ENCODE results near the gene ZG16. TPM values are rescaled to one million over a fixed set of nuclear protein-coding genes. Genes with fewer than 3 reads are reported as not detected.
A peak's percentile ranks its signal among the peaks of the same experiment; 100 is the strongest.

ZG16 gene
- total RNA-seq, 1 experiment from 2014 or later = not detected

GRCh38 chr16:29812754-29813643 lies 34.9 kb downstream of the ZG16 start:
- Histone ChIP-seq H3K9ac (ENCODE audit: low read length) (peak overlapping the region; percentile 87), H3K36me3 (ENCODE audit: insufficient read depth, low read length) (peaks cover 24% of the 10 kb centered on the region), H3K9me3 (ENCODE audit: low read length) (no peaks in the 10 kb centered on the region), H3K4me3 (ENCODE audit: low read length) (no peak overlapping the region), H3K27ac (ENCODE audit: low read length) (peak overlapping the region; percentile 11), H3K9me2 (replicated peaks; ENCODE audit: insufficient read depth, low read length) (no peaks in the 10 kb centered on the region), H3K4me2 (ENCODE audit: low read depth, low read length, poor library complexity, severe bottlenecking) (no peak overlapping the region), H3K4me1 (ENCODE audit: low read length) (peaks cover 80% of the 10 kb centered on the region), H4K20me1 (ENCODE audit: insufficient read depth, low read depth, low read length) (peaks cover 20% of the 10 kb centered on the region), H3K79me2 (ENCODE audit: low read length) (peaks cover 24% of the 10 kb centered on the region), H2AFZ (ENCODE audit: low read length) (no peak overlapping the region), H3K27me3 (ENCODE audit: low read length) (no peaks in the 10 kb centered on the region)
- DNase-seq = no peak

- H3K27me3 ChIP-seq (ENCODE audit: low read length) = no peaks in the 10 kb centered on the region
- H3K9me3 ChIP-seq (ENCODE audit: low read length) = no peaks in the 10 kb centered on the region
- H3K4me1 ChIP-seq (ENCODE audit: low read length) = peaks cover 80% of the 10 kb centered on the region
- peaks cover 11% of the 10 kb centered on the region for H4K20me1 ChIP-seq (ENCODE audit: insufficient read depth, low read depth, low read length)
- H3K4me2 ChIP-seq (ENCODE audit: low read depth, low read length, poor library complexity, severe bottlenecking) = peak overlapping the region; percentile 100
- no peak for DNase-seq
- no peaks in the 10 kb centered on the region for H3K9me2 ChIP-seq (replicated peaks; ENCODE audit: insufficient read depth, low read length)
- peaks cover 20% of the 10 kb centered on the region for H3K36me3 ChIP-seq (ENCODE audit: insufficient read depth, low read length)
- H3K79me2 ChIP-seq (ENCODE audit: low read length) = peaks cover 15% of the 10 kb centered on the region
- H3K27ac ChIP-seq (ENCODE audit: low read length) = peak overlapping the region; percentile 89
- no peak overlapping the region for H2AFZ ChIP-seq (ENCODE audit: low read length)
- peak overlapping the region; percentile 87 for H3K9ac ChIP-seq (ENCODE audit: low read length)
- H3K4me3 ChIP-seq (ENCODE audit: low read length) = peak overlapping the region; percentile 83; the same call in 1 of the 2 replicates
Measured at GRCh38 chr16:29813644-29814562, 35.8 kb downstream of the ZG16 start.

- Histone ChIP-seq H3K9me3 (ENCODE audit: low read length) (no peaks in the 10 kb centered on the region), H3K27ac (ENCODE audit: low read length) (peak overlapping the region; percentile 89), H3K79me2 (ENCODE audit: low read length) (peaks cover 8% of the 10 kb centered on the region), H4K20me1 (ENCODE audit: insufficient read depth, low read depth, low read length) (peaks cover 7% of the 10 kb centered on the region; the same call in 1 of the 2 replicates), H3K27me3 (ENCODE audit: low read length) (no peaks in the 10 kb centered on the region), H3K4me3 (ENCODE audit: low read length) (peak overlapping the region; percentile 83), H3K9ac (ENCODE audit: low read length) (peak overlapping the region; percentile 87), H2AFZ (ENCODE audit: low read length) (peak overlapping the region; percentile 88; the same call in 1 of the 2 replicates), H3K4me1 (ENCODE audit: low read length) (peaks cover 79% of the 10 kb centered on the region), H3K9me2 (replicated peaks; ENCODE audit: insufficient read depth, low read length) (no peaks in the 10 kb centered on the region), H3K36me3 (ENCODE audit: insufficient read depth, low read length) (peaks cover 18% of the 10 kb centered on the region), H3K4me2 (ENCODE audit: low read depth, low read length, poor library complexity, severe bottlenecking) (peak overlapping the region; percentile 100)
- DNase-seq = no peak
Measured at GRCh38 chr16:29814592-29814991, 36.5 kb downstream of the ZG16 start.

- no peaks in the 10 kb centered on the region for H3K9me2 ChIP-seq (replicated peaks; ENCODE audit: insufficient read depth, low read length)
- peak; percentile 66 for DNase-seq
- peak overlapping the region; percentile 88; the same call in 1 of the 2 replicates for H2AFZ ChIP-seq (ENCODE audit: low read length)
- H3K36me3 ChIP-seq (ENCODE audit: insufficient read depth, low read length) = peaks cover 12% of the 10 kb centered on the region; the same call in 1 of the 2 replicates
- H4K20me1 ChIP-seq (ENCODE audit: insufficient read depth, low read depth, low read length) = peaks cover 5% of the 10 kb centered on the region; the same call in 1 of the 2 replicates
- H3K27ac ChIP-seq (ENCODE audit: low read length) = peak overlapping the region; percentile 89
- peaks cover 79% of the 10 kb centered on the region for H3K4me1 ChIP-seq (ENCODE audit: low read length)
- H3K79me2 ChIP-seq (ENCODE audit: low read length) = peaks cover 8% of the 10 kb centered on the region
- peak overlapping the region; percentile 100 for H3K4me2 ChIP-seq (ENCODE audit: low read depth, low read length, poor library complexity, severe bottlenecking)
- peak overlapping the region; percentile 83 for H3K4me3 ChIP-seq (ENCODE audit: low read length)
- H3K27me3 ChIP-seq (ENCODE audit: low read length) = no peaks in the 10 kb centered on the region
- H3K9me3 ChIP-seq (ENCODE audit: low read length) = no peaks in the 10 kb centered on the region
- H3K9ac ChIP-seq (ENCODE audit: low read length) = peak overlapping the region; percentile 87
Measured at GRCh38 chr16:29815032-29815721, 37.1 kb downstream of the ZG16 start.

GRCh38 chr16:29815793-29816693 lies 38.0 kb downstream of the ZG16 start, which contains the start of gene PAGR1:
TSS of gene PAGR1 (plus strand) at chr16:29816152. CDS start at chr16:29816526, 374 bp downstream.
- Histone ChIP-seq H3K9me2 (replicated peaks; ENCODE audit: insufficient read depth, low read length) (no peaks in the 10 kb centered on the region), H4K20me1 (ENCODE audit: insufficient read depth, low read depth, low read length) (peaks cover 11% of the 10 kb centered on the region; the same call in 1 of the 2 replicates), H3K4me1 (ENCODE audit: low read length) (peaks cover 79% of the 10 kb centered on the region), H3K4me2 (ENCODE audit: low read depth, low read length, poor library complexity, severe bottlenecking) (peak within 1 kb of the TSS; percentile 100), H3K9me3 (ENCODE audit: low read length) (no peaks in the 10 kb centered on the region), H3K27me3 (ENCODE audit: low read length) (no peaks in the 10 kb centered on the region), H3K36me3 (ENCODE audit: insufficient read depth, low read length) (peaks cover 9% of the 10 kb centered on the region; the same call in 1 of the 2 replicates), H3K9ac (ENCODE audit: low read length) (peak within 1 kb of the TSS; percentile 87), H3K27ac (ENCODE audit: low read length) (peak within 1 kb of the TSS; percentile 89), H3K79me2 (ENCODE audit: low read length) (peaks cover 8% of the 10 kb centered on the region), H3K4me3 (ENCODE audit: low read length) (peak within 1 kb of the TSS; percentile 83), H2AFZ (ENCODE audit: low read length) (peak within 1 kb of the TSS; percentile 88; the same call in 1 of the 2 replicates)
- peak; percentile 100 for DNase-seq

- peaks cover 20% of the 10 kb centered on the region; the same call in 1 of the 2 replicates for H4K20me1 ChIP-seq (ENCODE audit: insufficient read depth, low read depth, low read length)
- H3K4me3 ChIP-seq (ENCODE audit: low read length) = peak overlapping the region; percentile 83
- H3K9me2 ChIP-seq (replicated peaks; ENCODE audit: insufficient read depth, low read length) = no peaks in the 10 kb centered on the region
- H3K9me3 ChIP-seq (ENCODE audit: low read length) = no peaks in the 10 kb centered on the region
- H3K4me2 ChIP-seq (ENCODE audit: low read depth, low read length, poor library complexity, severe bottlenecking) = peak overlapping the region; percentile 100
- H3K79me2 ChIP-seq (ENCODE audit: low read length) = peaks cover 8% of the 10 kb centered on the region
- peak overlapping the region; percentile 89 for H3K27ac ChIP-seq (ENCODE audit: low read length)
- peak overlapping the region; percentile 87 for H3K9ac ChIP-seq (ENCODE audit: low read length)
- H3K36me3 ChIP-seq (ENCODE audit: insufficient read depth, low read length) = peaks cover 9% of the 10 kb centered on the region; the same call in 1 of the 2 replicates
- peaks cover 72% of the 10 kb centered on the region for H3K4me1 ChIP-seq (ENCODE audit: low read length)
- no peaks in the 10 kb centered on the region for H3K27me3 ChIP-seq (ENCODE audit: low read length)
- peak overlapping the region; percentile 19; the same call in 1 of the 2 replicates for H2AFZ ChIP-seq (ENCODE audit: low read length)
- peak; percentile 81 for DNase-seq
Measured at GRCh38 chr16:29816694-29817441, 38.8 kb downstream of the ZG16 start.
